ENCODE data around the gene DSCAM. TPM values are rescaled to one million over a fixed set of nuclear protein-coding genes. Genes with fewer than 3 reads are reported as not detected.

Gene DSCAM
- total and polyA plus RNA-seq, 2 donors (not counting 1 experiment from before 2014, with no cell fraction given) = not detected

DNA sequence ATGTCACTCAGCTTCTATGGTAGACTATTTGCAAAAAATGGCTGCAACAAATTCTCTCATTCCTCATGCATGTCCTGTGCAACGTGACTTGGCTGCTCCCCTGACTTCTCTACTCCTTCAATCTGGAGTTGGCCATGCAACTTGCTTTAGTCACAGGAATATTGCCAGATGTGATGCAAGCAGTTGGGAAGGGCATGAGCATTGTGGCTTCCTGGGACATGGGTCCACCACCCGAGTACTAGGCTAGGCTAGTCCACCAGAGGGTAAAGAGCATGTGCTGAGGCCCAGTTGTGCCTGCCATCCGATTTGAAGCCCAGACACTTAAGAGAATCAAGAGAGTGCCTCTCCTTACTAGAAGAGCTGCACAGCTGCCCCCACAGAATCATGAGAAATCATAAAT, 89.6 kb downstream of the DSCAM start:
- H3K4me3 Mint-ChIP-seq = no peak overlapping the region
- H3K4me1 Mint-ChIP-seq = no peaks in the 10 kb centered on the region
- Histone ChIP-seq H3K4me1 (ENCODE audit: control insufficient read depth in 2 of 2, insufficient read depth in 2 of 2, low read length in 2 of 2) (no peaks in the 10 kb centered on the region), H3K27ac (ENCODE audit: low read length in 2 of 2) (no peak overlapping the region), H3K27me3 (replicated peaks in 1 of 4; ENCODE audit: control extremely low read depth in 1 of 4, control insufficient read depth in 3 of 4, insufficient read depth in 4 of 4, low read length in 3 of 4) (no peaks in the 10 kb centered on the region), H3K4me2 (replicated peaks; ENCODE audit: low read depth, low read length, poor library complexity, severe bottlenecking) (no peak overlapping the region), H3K79me2 (ENCODE audit: control insufficient read depth, insufficient read depth, low read length) (no peaks in the 10 kb centered on the region), H3K36me3 (replicated peaks in 1 of 2; ENCODE audit: control extremely low read depth in 1 of 2, control insufficient read depth in 1 of 2, extremely low read depth in 1 of 2, insufficient read depth in 2 of 2, low read length in 1 of 2) (no peaks in the 10 kb centered on the region), H3K9ac (ENCODE audit: low read length) (no peak overlapping the region), H2AFZ (ENCODE audit: insufficient read depth, low read depth, low read length, poor library complexity, severe bottlenecking) (no peak overlapping the region), H3K9me3 (ENCODE audit: control extremely low read depth in 1 of 3, control insufficient read depth in 2 of 3, insufficient read depth in 1 of 3, low read length in 2 of 3) (peaks cover 0 to 12% (median 0%) of the 10 kb centered on the region in 3 donors), H3K4me3 (ENCODE audit: control extremely low read depth in 1 of 5, extremely low read depth in 1 of 5, insufficient read depth in 1 of 5, low read depth in 2 of 5, low read length in 4 of 5) (no peak overlapping the region), H4K20me1 (ENCODE audit: control insufficient read depth, insufficient read depth, low read length, poor library complexity, severe bottlenecking) (no peaks in the 10 kb centered on the region)
- no peak for ATAC-seq (ENCODE audit: low read depth)
- intact Hi-C loops (cut with micrococcal nuclease) = no loop called here
- CTCF ChIA-PET = no interaction called here
- POLR2A ChIA-PET = no interaction called here
- no peak overlapping the region for H3K27ac Mint-ChIP-seq
- no peaks in the 10 kb centered on the region for H3K9me3 Mint-ChIP-seq (ENCODE audit: insufficient read depth)
- WGBS (ENCODE audit: insufficient coverage) = 85% methylated on average over 3 of the region's 3 CpGs
- DNase-seq = no peak
- TF ChIP-seq, protein P1, sequence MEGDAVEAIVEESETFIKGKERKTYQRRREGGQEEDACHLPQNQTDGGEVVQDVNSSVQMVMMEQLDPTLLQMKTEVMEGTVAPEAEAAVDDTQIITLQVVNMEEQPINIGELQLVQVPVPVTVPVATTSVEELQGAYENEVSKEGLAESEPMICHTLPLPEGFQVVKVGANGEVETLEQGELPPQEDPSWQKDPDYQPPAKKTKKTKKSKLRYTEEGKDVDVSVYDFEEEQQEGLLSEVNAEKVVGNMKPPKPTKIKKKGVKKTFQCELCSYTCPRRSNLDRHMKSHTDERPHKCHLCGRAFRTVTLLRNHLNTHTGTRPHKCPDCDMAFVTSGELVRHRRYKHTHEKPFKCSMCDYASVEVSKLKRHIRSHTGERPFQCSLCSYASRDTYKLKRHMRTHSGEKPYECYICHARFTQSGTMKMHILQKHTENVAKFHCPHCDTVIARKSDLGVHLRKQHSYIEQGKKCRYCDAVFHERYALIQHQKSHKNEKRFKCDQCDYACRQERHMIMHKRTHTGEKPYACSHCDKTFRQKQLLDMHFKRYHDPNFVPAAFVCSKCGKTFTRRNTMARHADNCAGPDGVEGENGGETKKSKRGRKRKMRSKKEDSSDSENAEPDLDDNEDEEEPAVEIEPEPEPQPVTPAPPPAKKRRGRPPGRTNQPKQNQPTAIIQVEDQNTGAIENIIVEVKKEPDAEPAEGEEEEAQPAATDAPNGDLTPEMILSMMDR (IDR thresholded peaks at IDR 0.05) = no peak
- TF ChIP-seq EZH2 (IDR thresholded peaks at IDR 0.05; ENCODE audit: borderline replicate concordance, insufficient read depth, low read depth, low read length, poor library complexity, severe bottlenecking) = no peak
- no peaks in the 10 kb centered on the region for H3K27me3 Mint-ChIP-seq

DNA sequence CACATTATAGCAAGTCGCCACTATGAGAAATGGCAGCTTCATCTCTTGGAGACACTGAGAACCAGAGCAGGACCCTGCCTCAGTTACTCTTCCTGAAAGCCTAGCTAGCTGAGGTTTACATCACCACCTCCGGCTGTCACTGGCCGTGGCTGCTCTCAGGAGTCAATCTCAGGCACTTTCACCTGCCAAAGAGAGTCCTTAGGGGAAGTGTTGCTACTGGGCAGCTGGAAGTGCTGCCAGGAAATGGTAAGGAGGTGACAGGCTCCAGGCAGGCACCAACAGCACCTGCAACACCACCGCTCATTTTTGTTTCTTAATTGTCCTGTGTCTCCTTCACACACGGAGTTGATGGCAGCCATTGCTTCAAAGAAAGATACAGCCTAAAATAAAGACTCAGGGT, 92.5 kb downstream of the DSCAM start:
- no peaks in the 10 kb centered on the region for H3K27me3 ChIP-seq (replicated peaks in 1 of 4; ENCODE audit: control extremely low read depth in 1 of 4, control insufficient read depth in 3 of 4, insufficient read depth in 4 of 4, low read length in 3 of 4)
- no peak overlapping the region for H3K4me3 ChIP-seq (ENCODE audit: control extremely low read depth in 1 of 5, extremely low read depth in 1 of 5, insufficient read depth in 1 of 5, low read depth in 2 of 5, low read length in 4 of 5)
- H3K79me2 ChIP-seq (ENCODE audit: control insufficient read depth, insufficient read depth, low read length) = no peaks in the 10 kb centered on the region
- no peak overlapping the region for H3K27ac Mint-ChIP-seq
- H3K36me3 ChIP-seq (replicated peaks in 1 of 2; ENCODE audit: control extremely low read depth in 1 of 2, control insufficient read depth in 1 of 2, extremely low read depth in 1 of 2, insufficient read depth in 2 of 2, low read length in 1 of 2) = no peaks in the 10 kb centered on the region
- H3K27me3 Mint-ChIP-seq = no peaks in the 10 kb centered on the region
- H3K9ac ChIP-seq (ENCODE audit: low read length) = no peak overlapping the region
- no peak overlapping the region for H2AFZ ChIP-seq (ENCODE audit: insufficient read depth, low read depth, low read length, poor library complexity, severe bottlenecking)
- H3K4me2 ChIP-seq (replicated peaks; ENCODE audit: low read depth, low read length, poor library complexity, severe bottlenecking) = no peak overlapping the region
- intact Hi-C loops (cut with micrococcal nuclease) = no loop called here
- H3K4me3 Mint-ChIP-seq = no peak overlapping the region
- H3K9me3 Mint-ChIP-seq (ENCODE audit: insufficient read depth) = no peaks in the 10 kb centered on the region
- H3K27ac ChIP-seq (ENCODE audit: low read length in 2 of 2) = no peak overlapping the region
- ChIA-PET CTCF (no interaction called here), POLR2A (no interaction called here)
- TF ChIP-seq, protein P1 (IDR thresholded peaks at IDR 0.05) = no peak
- TF ChIP-seq EZH2 (IDR thresholded peaks at IDR 0.05; ENCODE audit: borderline replicate concordance, insufficient read depth, low read depth, low read length, poor library complexity, severe bottlenecking) = no peak
- H3K4me1 Mint-ChIP-seq = no peaks in the 10 kb centered on the region
- peaks cover 0 to 10% (median 0%) of the 10 kb centered on the region in 3 donors for H3K9me3 ChIP-seq (ENCODE audit: control extremely low read depth in 1 of 3, control insufficient read depth in 2 of 3, insufficient read depth in 1 of 3, low read length in 2 of 3)
- no peaks in the 10 kb centered on the region for H3K4me1 ChIP-seq (ENCODE audit: control insufficient read depth in 2 of 2, insufficient read depth in 2 of 2, low read length in 2 of 2)
- no peak for DNase-seq
- no peak for ATAC-seq (ENCODE audit: low read depth)
- 60% methylated on average over 1 of the region's 5 CpGs for WGBS (ENCODE audit: insufficient coverage)
- no peaks in the 10 kb centered on the region for H4K20me1 ChIP-seq (ENCODE audit: control insufficient read depth, insufficient read depth, low read length, poor library complexity, severe bottlenecking)
